NCI-H2227 (cell line): ENCODE data around the gene AURKAIP1.

Source experiments
- DNase-seq: peaks from one replicate; lab custom pipeline; 2025; ENCODE audit not compliant: unreplicated experiment; lab: John Stamatoyannopoulos, UW

Gene AURKAIP1

DNA sequence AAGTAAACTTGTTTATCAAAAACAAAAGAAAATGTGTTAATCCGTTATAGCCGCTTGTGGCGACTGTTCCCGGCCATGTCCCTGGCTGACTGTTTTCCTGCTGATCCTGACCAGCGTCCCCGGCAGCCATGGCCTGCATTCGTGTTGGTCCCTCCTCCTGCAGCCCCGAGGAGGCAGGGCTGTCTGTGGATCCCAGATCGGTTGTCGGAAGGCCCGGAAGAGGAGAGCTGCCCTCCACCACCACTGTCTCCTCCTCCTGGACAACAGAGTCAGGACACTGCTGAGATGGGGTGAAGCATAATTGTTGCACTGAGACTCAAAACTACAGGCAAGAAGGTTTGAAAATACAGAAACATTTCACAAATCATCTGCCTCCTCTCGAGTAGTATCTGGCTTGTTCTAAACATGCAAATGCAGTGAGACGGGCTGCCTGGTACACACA is 13.0 kb downstream of the AURKAIP1 start:
- peak; percentile 59 for DNase-seq

DNA sequence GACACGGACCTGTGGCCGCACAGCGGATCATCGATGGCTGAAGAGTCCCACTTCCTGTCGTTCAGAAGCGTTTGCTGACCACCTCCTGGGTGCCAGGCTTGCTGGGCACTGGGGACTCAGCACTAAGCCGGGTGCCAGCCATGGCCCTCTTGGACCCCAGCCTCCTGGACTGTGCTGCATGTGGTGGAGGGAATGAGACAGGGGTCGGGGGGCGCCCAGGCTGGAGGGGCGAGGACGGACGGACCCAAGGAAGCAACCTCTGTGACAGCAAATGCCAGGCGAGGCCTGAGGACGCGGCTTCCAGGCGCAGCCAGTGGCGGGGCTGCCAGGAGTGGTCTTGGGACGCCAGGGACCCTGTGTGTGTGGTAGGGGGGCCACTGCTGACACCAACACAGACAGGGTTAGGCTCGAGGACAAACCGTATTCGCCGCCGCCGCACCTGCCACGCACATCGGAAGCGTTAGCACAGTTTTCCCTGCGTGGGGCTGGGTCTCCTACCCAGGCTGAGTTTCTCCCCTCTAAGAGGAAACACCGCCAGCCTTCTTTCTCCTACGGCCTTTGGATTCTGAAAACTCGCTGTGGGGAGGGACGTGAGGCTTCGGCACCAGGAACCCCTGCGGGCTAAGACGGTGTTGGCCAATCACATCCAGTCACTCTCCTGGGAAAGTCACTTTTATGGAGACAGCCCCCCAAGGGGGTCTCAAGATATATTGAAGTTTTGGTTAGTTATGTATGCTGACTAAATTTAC is 13.6 kb downstream of the AURKAIP1 start:
- no peak for DNase-seq

DNA sequence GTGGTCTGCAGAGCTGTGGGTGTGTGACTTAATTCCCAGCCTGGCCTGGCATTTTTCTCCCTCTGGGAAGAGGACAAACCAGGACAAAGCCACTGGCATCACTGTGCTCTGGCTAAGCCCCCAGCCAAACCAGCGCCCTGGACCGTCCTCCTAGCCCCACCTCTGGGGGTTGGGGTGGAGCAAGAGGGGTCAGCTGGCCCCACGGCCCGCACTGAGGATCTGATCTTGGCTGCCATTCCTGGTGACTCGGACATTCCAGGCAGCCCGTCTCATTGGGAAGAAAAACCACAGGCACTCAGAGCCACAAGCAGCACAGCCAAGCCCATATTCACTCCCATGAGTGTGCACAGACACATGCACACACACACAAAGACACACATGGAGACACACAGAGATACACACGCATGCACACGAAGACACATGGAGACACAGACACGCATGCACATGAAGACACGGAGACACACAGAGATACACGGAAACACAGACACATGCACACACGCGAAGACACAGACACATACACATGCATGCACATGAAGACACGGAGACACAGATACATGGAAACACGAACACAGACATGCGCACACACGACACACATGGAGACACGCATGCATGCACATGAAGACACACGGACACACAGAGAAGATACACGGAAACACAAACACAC is 14.4 kb downstream of the AURKAIP1 start:
- DNase-seq: no peak

DNA sequence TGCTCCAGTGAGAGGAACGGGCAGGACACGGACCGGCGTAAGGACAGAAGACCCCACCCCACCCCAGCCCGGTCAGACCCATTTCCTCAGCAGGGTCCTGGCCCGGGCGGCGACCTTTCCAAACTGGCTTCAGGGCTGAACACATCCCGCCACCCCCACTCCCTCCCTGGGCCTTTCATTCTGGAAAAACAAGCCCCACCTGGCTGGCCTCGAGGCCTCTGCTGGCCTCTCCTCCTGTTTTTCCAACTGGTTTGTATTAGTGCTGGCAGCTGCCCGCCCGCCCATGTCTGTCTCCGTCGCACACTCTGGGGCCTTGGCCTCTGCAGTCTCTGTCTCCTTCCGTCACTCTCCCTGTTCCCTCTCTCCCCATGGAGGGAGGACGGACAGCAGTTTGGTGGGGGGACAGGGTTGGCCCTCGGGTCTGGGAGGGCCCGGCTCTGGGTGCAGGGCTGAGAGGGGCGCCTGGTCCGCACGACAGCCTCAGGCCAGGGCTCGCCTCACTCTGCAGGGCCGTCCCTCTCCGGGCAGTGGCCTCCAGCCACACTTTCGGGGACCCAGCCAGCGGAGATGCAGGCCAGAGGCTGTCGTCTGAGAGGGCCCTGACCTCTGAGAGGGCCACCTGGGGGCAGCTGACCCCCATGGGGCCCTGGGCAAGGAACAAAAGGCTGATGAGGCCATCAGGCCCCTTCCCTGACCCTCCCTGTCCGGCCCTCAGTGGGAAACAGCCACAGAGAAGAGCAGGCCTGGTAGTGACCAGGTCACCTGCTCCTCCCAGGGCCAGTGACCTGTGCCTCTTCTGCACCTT is 15.1 kb downstream of the AURKAIP1 start:
- no peak for DNase-seq

DNA sequence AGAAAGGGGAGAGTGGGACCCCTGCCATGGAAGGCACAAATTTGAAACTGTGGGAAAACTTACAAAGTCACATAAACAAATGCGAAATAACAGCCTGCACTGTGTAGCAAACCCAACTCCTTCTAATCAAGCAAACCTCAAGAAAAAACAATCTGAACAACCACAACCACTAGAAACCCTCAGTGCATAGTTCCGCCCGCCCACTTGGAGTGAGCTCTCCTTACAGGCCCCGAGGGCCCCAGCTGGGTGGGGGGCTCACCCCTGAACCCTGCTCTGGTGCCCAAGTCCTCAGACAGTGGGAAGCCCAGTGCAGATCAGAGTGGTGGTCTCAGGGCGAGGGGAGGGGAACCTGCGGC is 15.7 kb downstream of the AURKAIP1 start:
- DNase-seq: no peak

DNA sequence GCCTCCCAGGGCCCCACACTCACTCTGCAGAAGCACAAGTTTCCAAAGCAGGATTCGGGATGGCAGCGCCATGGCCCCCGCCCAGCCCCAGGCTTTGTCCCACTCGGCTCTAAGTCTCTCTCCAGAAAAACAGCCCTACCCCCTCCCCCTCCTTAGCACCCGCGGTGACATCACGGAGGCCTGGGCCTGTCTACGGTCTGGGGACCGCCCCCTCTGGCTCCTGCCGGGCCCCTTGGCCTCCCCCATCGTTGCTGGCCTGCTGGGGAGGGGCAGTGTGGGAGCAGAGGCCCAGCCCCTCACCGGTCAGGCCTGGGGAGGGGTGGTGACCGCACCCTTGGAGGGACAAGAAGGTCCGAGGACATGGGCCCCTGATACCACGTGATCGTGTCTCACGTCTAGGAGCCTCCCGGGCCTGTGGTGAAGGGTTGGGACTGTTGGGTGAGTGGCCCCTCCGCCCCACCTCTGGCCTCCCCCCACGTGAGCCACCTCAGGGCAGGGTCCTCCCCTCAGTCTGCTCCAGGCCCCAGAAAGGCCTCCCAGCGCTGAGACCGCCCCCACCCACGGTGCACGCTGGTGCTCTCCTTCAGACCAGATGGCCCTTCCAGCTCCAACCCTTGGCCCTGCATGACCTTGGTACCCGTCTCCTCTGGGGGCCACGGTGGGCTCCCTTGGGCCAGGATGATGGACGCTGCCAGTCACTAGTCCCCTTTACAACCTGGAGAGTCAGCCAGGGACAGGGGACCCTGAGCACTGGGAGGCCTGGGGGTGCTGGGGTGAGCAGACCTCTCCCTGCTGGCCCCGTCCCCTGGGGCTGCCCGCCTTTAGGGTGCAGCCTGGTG is 16.4 kb downstream of the AURKAIP1 start, which contains the start of gene MXRA8:
MXRA8 (minus strand) TSS at position 123 of the 839 bp plus-strand sequence; CDS start at position 72, 51 bp downstream.
- DNase-seq: no peak

DNA sequence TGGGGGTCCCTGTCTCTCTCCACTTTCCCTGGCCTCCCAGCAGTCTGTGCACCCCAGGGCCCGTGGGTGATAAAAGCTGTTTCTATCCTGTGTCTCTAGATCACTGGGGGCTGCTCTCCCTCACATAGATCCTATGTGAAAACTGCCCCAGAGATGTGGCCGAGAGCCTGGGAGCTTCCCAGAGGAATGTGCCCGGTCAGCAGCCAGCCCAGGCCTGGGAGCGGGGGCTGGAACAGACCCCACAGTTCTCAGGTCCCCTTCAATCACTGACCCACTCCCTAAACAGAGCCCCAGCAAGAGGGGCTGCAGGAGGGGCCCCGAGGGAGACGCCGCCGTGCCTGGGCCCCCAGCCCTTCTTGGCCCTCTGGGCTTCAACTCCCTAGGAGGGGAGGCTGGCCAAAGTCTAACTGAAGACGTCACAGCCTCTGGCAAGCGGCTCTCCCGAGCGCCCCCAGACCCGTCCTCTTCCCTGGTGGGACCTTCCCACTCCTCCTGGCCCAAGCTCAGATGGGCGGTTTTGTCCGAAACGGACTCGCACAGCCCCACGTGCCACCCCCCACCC is 17.1 kb downstream of the AURKAIP1 start:
- DNase-seq: no peak

DNA sequence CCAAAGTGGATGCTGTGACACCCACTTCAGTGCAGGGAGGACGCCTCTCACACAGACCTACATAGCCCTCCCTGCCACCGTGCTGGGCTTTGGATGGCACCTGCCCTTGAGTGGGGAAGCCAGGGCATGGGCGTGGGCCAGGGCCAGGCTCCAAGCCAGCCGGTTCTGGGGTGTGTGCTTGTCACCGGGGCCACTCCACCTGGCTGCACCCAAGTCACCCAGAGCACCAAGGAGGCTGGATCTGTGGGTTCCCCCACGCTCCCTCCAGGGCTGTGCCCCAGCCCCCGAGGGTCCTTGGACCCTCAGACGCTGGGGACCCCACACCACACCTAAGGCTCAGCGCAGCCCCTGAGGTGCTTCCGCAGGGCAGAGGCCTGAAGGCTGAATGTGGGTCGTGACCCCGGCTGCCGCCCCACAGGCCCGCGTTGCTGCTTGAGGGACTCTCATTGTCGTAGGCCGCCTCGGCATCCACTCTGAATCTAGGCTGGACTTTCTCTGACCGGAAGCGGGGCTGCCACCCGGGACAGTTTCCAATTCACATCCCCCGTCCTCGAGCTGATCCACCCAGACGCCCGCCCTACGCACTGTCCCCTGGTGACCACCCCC is 18.1 kb downstream of the AURKAIP1 start:
- DNase-seq: no peak

DNA sequence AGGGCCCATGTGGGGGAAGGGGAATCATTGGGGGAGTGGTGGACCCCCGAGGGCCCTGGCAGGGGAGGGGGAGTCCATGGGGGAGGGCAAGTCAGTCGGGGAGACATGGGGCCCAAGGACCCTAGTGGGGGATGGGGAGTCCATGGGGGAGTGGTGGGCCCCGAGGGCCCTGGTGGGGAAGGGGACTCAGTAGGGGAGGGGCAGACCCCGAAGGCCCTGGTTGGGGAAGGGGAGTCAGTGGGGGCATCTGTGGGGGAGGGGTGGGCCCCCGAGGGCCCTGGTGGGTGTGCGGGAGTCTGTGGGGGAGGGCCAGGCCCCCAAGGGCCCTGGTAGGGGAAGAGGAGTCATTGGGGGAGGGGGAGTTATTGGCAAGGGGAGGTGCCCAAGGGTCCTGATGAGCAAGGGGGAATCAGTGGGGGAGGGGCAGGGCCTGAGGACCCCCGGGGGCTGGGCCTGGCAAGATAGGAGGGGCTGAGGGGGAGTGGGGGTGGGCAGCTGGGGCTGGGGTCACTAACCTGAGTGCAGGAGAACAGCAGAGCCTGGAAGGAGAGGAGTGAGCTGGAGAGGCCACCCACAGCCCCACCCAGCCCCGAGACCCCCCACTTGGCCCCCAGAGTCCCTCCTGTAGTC is 18.7 kb downstream of the AURKAIP1 start:
- DNase-seq: no peak

DNA sequence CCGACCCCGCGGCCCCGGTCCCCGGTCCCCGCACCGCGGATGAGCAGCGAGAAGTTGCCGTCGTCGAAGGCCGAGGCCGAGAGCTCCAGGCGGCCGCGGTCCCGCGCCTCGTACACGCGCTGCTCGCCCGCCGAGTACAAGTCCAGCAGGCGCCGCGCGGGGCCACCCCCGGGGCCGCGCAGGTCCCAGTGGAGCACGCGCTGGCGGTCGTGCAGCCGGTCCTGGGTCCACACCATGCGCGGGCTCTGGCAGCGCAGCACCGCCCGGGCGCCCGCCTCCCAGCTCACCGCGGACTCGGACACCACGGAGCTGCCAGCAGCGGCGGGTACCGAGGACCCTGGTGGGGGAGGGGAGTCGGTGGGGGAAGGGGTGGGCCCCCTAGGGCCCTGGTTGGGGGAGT is 19.6 kb downstream of the AURKAIP1 start:
- peak; percentile 67 for DNase-seq

DNA sequence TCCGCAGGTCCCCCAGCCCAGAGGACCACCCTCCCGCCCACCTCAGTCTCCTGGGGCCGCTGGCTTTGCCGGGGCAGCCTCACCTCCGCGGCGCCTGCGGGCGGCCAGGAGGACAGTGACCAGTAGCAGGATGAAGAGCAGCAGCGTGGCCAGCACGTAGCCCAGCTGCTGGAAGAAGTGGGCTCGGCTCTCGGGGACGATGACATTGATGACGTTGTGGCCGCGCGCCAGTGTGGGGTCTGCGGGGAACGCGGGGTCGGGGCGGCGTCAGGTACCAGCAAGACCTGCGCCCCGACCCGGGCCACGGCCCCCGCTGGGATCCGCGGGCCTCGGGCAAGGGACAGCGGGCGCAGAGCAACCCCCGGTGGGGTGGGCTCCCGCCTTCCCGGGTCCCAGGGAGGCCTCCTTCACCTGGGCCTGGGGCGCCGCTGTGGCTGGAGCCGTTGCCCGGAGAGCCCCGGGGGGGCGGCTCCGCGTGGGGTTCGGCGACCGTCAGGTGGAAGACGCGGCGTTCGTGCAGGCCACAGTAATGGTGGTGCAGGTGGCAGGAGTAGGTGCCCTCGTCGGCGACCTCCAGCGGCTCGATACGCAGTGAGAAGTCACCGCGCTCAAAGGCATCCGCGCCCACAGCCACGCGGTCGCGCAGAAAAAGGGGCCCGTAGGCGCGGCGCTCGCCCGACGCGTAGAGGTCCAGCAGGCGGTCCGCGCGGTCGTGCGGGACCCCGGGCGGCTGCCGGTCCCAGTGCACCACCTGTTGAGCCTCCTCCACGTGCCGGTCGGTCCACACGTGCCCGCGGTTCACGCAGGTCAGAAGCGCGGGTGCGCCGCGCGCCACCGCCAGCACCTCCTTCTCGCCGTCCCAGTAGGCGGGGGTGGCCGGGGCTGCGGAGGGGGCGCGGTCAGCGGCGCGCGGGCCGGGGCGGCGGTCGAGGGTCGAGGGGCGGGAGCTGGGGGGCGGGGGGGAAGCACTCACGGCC is 20.4 kb downstream of the AURKAIP1 start:
- no peak for DNase-seq

DNA sequence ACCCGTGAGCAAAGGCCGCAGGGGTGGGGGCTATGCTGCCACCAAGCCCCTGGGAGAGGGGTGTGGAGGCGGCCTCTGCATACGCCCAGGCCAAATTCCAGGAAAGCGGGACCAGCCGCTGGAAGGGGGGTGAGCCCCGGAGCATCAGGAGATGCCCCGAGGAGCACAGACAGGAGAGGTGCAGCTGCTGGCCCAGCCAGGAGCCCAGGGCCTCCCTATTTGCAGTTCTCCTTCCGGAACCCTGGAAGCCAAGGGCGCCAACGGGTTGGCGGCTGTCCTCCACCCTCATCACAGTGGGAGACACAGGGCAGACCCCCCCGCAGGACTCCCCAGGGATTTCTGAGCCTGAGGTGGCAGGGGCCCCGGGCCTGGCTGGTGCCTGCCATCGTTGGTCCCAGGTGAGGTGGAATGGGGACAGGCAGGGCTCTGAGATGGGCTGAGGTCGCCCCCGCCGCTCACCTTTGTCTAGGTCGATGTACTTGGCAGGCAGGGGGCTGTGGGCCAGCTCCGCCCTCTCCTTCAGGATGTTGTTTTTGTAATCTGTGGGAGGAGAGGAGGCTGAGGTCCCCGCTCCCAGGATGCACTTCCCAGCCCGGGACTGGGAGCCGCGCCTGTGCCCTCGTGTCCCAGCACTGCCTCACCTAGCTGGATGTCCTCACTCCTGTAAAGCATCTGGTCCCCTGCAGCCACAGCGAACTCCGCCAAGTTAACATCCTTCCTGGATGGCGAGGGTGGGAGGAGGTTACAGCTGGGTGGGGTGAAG is 21.4 kb downstream of the AURKAIP1 start:
- no peak for DNase-seq

DNA sequence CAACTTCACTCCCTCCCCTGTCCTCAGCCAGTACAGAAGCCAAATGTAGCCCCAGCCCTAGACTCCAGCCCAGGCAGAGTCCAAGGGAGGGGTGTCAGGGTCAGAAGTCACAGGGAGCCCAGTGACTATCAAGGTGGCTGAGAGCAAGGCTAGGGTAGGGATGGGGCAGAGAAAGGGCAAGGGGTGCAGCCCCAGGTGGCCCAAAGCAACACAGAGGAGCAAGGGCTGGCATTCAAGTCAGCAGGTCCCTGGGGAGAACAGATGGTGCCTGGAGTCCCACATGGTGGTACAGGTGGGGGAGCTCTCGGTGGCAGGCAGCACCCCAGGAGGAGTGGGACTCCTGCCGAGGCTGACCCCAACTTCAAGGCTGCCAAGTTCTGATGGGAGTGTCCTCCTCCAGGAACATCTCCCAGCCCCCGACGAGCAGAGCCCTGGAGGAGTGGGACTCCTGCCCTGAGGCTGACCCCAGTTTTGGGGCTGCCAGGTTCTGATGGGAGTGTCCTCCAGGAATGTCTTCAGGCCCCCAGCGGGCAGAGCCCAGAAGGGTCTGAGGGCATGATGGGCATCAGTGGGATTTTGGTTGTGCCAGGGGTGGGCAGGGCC is 22.1 kb downstream of the AURKAIP1 start:
- DNase-seq: no peak

DNA sequence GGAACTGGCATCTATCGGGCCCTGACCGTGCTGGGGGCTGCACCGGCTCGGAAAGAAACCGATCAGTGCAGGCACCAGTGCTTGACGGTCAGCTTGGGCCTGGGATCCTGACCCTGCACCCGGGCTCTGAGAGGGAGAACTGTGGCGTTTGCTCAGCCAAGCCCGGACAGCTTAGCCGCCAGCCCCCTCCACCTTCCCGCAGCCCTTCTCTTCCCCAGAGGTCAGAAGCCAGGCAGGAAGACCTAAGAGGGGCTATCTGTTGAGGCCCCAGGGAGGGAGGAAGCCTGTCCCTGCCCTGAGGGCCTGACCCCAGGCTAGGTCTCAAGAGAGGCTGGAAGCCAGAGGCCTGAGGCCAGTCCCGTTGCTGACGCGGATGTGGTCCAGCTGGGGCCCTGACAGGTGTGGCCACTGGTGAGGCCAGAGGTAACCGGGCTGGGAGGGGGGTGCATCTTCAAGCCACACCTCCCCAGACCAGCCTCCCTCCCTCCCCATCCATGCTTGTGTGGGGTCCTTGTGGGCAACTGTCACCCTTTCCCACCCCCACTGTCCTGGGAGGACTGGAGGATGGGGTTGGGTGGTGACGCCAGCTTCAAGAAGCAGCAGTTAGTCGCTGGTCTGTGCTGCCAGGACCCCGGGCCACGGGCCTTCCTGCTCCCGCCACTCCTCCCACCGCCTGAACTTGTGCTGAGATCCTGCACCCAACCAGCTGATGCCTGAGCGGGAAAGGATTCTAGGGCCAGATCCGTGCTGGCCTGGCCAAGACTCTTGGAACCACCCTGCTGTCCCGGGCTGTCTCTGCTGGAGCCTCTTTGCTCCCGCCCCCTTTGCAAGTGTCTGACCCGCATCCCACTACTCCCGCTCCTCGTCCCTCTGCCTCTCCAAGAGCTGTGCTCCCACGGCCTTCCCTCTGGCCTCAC is 23.2 kb downstream of the AURKAIP1 start:
- no peak for DNase-seq

DNA sequence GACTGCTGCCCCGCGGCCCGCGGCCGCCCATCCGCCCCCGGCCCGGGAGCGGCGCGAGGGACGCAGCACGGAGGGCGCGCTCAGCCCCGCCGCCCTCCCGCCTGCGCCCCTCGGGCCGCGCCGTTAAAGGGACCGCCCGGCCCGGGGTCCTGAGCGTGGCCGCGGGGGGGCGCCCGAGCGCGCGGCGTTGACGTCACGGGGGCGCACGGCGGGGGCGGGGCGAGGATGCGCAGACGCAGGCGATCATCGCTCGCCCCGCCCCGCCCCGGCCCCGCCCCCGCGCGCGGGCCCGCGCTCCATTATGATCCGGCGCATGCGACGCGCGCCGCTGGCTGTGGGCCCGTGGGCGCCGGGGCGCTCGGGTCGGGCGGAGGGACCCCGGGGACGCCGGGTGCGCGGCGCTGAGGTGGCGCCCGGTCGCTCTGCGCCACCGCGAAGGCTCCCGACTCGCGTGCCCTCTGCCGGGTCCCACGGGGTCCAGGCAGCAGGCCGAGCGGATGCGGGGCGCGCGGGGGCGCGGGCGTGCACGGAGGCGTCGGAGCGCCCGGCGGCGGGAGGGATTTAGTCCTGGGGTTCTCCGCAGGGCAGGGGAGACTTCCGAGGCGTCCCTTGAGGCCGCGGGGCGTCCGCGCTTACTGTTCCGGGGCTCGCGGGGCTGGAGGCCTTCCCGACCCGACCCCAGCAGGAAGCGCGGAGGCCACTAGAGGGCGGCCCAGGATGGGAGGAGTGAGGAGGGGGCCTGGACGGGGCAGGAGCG is 25.6 kb downstream of the AURKAIP1 start, which contains the start of gene DVL1:
DVL1 (minus strand) TSS at position 163 of the 757 bp plus-strand sequence. CDS start 353 bp downstream, outside the sequence.
- DNase-seq: peak; percentile 78
